SK-N-SH (cell line): ENCODE measurements around the gene CCNJL. TPM values are rescaled to one million over a fixed set of nuclear protein-coding genes. Genes with fewer than 3 reads are reported as not detected.

Source experiments
- CTCF ChIA-PET: fragments of 300-600, 350-600 bp; formaldehyde crosslinking; extraction: SDS; loops from one replicate; lab custom pipeline; 2021; lab: Yijun Ruan, JAX
- POLR2A ChIA-PET: fragments of 350-600 bp; sonication (Branson Sonifier 250); formaldehyde crosslinking; extraction: SDS; loops from one replicate; lab custom pipeline; 2020; ENCODE audit warnings: antibody characterized with exemption, inconsistent platforms; lab: Yijun Ruan, JAX
- DNase-seq: peaks from one replicate; pipeline ENCODE4 v3.0.0; 2012
- H2AFZ ChIP-seq: fragments of 200-600 bp; sonication (generic); 2 replicates; pipeline ENCODE4 v1.8.1; 2016; ENCODE audit warnings: antibody characterized with exemption, mild to moderate bottlenecking, low read depth
- H3F3A ChIP-seq: fragments of 200-600 bp; sonication (generic); replicated peaks from 2 replicates; pipeline ENCODE3; 2016; ENCODE audit warnings: antibody characterized with exemption, mild to moderate bottlenecking; ENCODE audit not compliant: insufficient read depth
- H3K27ac ChIP-seq, 2 experiments: fragments of 200-500 bp in 1 of 2; fragments of 200-600 bp in 1 of 2; sonication (Bioruptor generic) in 1 of 2; sonication (generic), shearing (Covaris generic) in 1 of 2; 2 replicates each; pipeline versions ENCODE4 v1.5.1 to v1.6.1; 2014 to 2016; ENCODE audit warnings: low read depth in 2 of 2, inconsistent platforms in 1 of 2, low read length in 1 of 2, mild to moderate bottlenecking in 1 of 2, mixed read lengths in 1 of 2
- H3K27me3 ChIP-seq: fragments of 200-600 bp; sonication (generic), shearing (Covaris generic); 2 replicates; pipeline ENCODE4 v1.6.1; 2016; ENCODE audit warnings: mixed run types; ENCODE audit not compliant: insufficient read depth
- H3K36me3 ChIP-seq, 2 experiments: fragments of 200-500 bp in 1 of 2; fragments of 200-600 bp in 1 of 2; sonication (Bioruptor generic) in 1 of 2; sonication (generic) in 1 of 2; replicated peaks in 1 of 2; 2 replicates each; pipeline versions ENCODE3 to v1.5.1; 2014 to 2016; ENCODE audit warnings: low read length in 1 of 2, mild to moderate bottlenecking in 1 of 2; ENCODE audit not compliant: insufficient read depth in 2 of 2, control insufficient read depth in 1 of 2
- H3K4me1 ChIP-seq, 2 experiments: fragments of 200-500 bp in 1 of 2; fragments of 200-600 bp in 1 of 2; sonication (Bioruptor generic) in 1 of 2; sonication (generic), shearing (Covaris generic) in 1 of 2; 2 replicates each; pipeline versions ENCODE4 v1.5.1 to v1.6.1; 2014 to 2016; ENCODE audit warnings: low read depth in 1 of 2, low read length in 1 of 2, mixed run types in 1 of 2; ENCODE audit not compliant: insufficient read depth in 2 of 2, control insufficient read depth in 1 of 2
- H3K4me2 ChIP-seq: fragments of 200-600 bp; sonication (generic), shearing (Covaris generic); 2 replicates; pipeline ENCODE4 v1.6.1; 2017; ENCODE audit warnings: mixed run types
- H3K4me3 ChIP-seq, 2 experiments: fragments of 200-500 bp in 1 of 2; fragments of 200-600 bp in 1 of 2; sonication (Bioruptor generic) in 1 of 2; sonication (generic), shearing (Covaris generic) in 1 of 2; 2 replicates each; pipeline versions ENCODE4 v1.5.1 to v1.8.1; 2014 to 2016; ENCODE audit warnings: low read depth in 2 of 2, inconsistent platforms in 1 of 2, low read length in 1 of 2, mild to moderate bottlenecking in 1 of 2, mixed read lengths in 1 of 2, moderate library complexity in 1 of 2
- H3K79me2 ChIP-seq: fragments of 200-600 bp; sonication (generic); 2 replicates; pipeline ENCODE4 v1.8.1; 2017; ENCODE audit warnings: mild to moderate bottlenecking; ENCODE audit not compliant: insufficient read depth
- H3K9ac ChIP-seq: fragments of 200-600 bp; sonication (generic); 2 replicates; pipeline ENCODE4 v1.6.1; 2017; ENCODE audit warnings: mixed run types
- H3K9me2 ChIP-seq: fragments of 200-600 bp; sonication (generic); 2 replicates; pipeline ENCODE4 v1.6.1; 2017; ENCODE audit warnings: mixed run types
- H3K9me3 ChIP-seq: fragments of 200-600 bp; sonication (generic); 2 replicates; pipeline ENCODE4 v1.6.1; 2017; ENCODE audit warnings: mixed run types, mild to moderate bottlenecking, moderate library complexity
- H4K20me1 ChIP-seq: fragments of 200-600 bp; sonication (generic); 2 replicates; pipeline ENCODE4 v1.6.1; 2017; ENCODE audit warnings: mild to moderate bottlenecking, mixed run types; ENCODE audit not compliant: insufficient read depth
- EP300 ChIP-seq, 2 experiments: IDR thresholded peaks; 2 replicates each; pipeline versions ENCODE4 v1.4.0 to v1.6.1; 2012; ENCODE audit warnings: borderline replicate concordance in 1 of 2, low read depth in 1 of 2, low read length in 1 of 2
- FOSL2 ChIP-seq: IDR thresholded peaks from 2 replicates; pipeline ENCODE4 v1.4.0; 2012; ENCODE audit warnings: low read depth, mild to moderate bottlenecking, moderate library complexity, borderline replicate concordance
- FOXJ3 ChIP-seq: sonication (generic); formaldehyde crosslinking; IDR thresholded peaks from 2 replicates; pipeline ENCODE4 v1.5.1; 2020; ENCODE audit warnings: mild to moderate bottlenecking, missing genetic modification reagents
- FOXM1 ChIP-seq: IDR thresholded peaks from 2 replicates; pipeline ENCODE4 v1.4.0; 2012; ENCODE audit warnings: low read depth, mild to moderate bottlenecking
- GABPA ChIP-seq: IDR thresholded peaks from 2 replicates; pipeline ENCODE4 v1.4.0; 2012; ENCODE audit warnings: low read depth, mild to moderate bottlenecking
- GATA2 ChIP-seq: sonication (generic); formaldehyde crosslinking; IDR thresholded peaks from 2 replicates; pipeline ENCODE4 v1.5.0; 2020; ENCODE audit warnings: mild to moderate bottlenecking, missing genetic modification reagents
- JUND ChIP-seq: IDR thresholded peaks from 2 replicates; pipeline ENCODE4 v1.4.0; 2012
- MAX ChIP-seq: IDR thresholded peaks from 2 replicates; pipeline ENCODE4 v1.4.0; 2012; ENCODE audit warnings: low read depth
- MXI1 ChIP-seq: IDR thresholded peaks from 2 replicates; pipeline ENCODE4 v1.6.1; 2012; ENCODE audit warnings: mild to moderate bottlenecking, low read depth, low read length, improper control_type of control experiment
- NFIC ChIP-seq: IDR thresholded peaks from 2 replicates; pipeline ENCODE4 v1.4.0; 2012; ENCODE audit warnings: borderline replicate concordance
- SMC3 ChIP-seq: IDR thresholded peaks from 2 replicates; pipeline ENCODE4 v1.6.1; 2012; ENCODE audit warnings: low read depth, low read length, improper control_type of control experiment
- TCF12 ChIP-seq: IDR thresholded peaks from 2 replicates; pipeline ENCODE4 v1.4.0; 2012
- TEAD4 ChIP-seq: IDR thresholded peaks from 2 replicates; pipeline ENCODE4 v1.4.0; 2012; ENCODE audit warnings: mild to moderate bottlenecking, borderline replicate concordance; ENCODE audit not compliant: insufficient read depth
- WGBS: methylation state at CpG from one replicate; pipeline ENCODE4 v1.1.6; 2017; ENCODE audit warnings: low lambda C conversion rate; 5-methylcytosine and 5-hydroxymethylcytosine counted together
- polyA plus RNA-seq, 3 experiments: library from polyadenylated mRNA; depleted of rRNA; stranded (reverse); fragments of >200 nt; gene quantifications; 2 replicates each; pipeline ENCODE4 v1.2.3, GENCODE V29; 2012
- TF ChIP-seq, protein P1 (sequence below): IDR thresholded peaks from 2 replicates; pipeline ENCODE4 v1.4.0; 2012; ENCODE audit warnings: low read depth, borderline replicate concordance
- TF ChIP-seq, protein P2 (sequence below): fragments of 150-350 bp; IDR thresholded peaks from 2 replicates; pipeline ENCODE4 v1.6.1; 2016; ENCODE audit warnings: mild to moderate bottlenecking, low read depth, low read length

CCNJL gene
- polyA plus RNA-seq, 1 of the 3 experiments (the other 2 are of a cell fraction) = 7.1 TPM

GRCh38 chr5:160303690-160304089 lies 8.7 kb downstream of the CCNJL start:
- Histone ChIP-seq H3K4me3 (no peak overlapping the region), H3K27ac (no peak overlapping the region), H4K20me1 (no peaks in the 10 kb centered on the region), H3K4me1 (no peaks in the 10 kb centered on the region), H3K9me3 (no peaks in the 10 kb centered on the region), H3K36me3 (peaks cover 9 to 10% of the 10 kb centered on the region in 2 experiments), H3K27me3 (no peaks in the 10 kb centered on the region), H3K4me2 (no peak overlapping the region), H3K9ac (no peak overlapping the region), H3K9me2 (no peaks in the 10 kb centered on the region), H2AFZ (no peak overlapping the region), H3F3A (peaks cover 5% of the 10 kb centered on the region), H3K79me2 (peaks cover 55% of the 10 kb centered on the region)
- WGBS = 93% methylated on average over 3 of the region's 3 CpGs
- ChIA-PET CTCF (no interaction called here), POLR2A (no interaction called here)
- DNase-seq = no peak
- no peak for TF ChIP-seq FOXJ3 (CRISPR knock-in tag)
- no peak for TF ChIP-seq JUND
- TF ChIP-seq GABPA = no peak
- no peak for TF ChIP-seq SMC3
- no peak for TF ChIP-seq FOSL2
- TF ChIP-seq MAX = no peak
- no peak for TF ChIP-seq FOXM1
- TF ChIP-seq NFIC = no peak
- TF ChIP-seq, protein P1, sequence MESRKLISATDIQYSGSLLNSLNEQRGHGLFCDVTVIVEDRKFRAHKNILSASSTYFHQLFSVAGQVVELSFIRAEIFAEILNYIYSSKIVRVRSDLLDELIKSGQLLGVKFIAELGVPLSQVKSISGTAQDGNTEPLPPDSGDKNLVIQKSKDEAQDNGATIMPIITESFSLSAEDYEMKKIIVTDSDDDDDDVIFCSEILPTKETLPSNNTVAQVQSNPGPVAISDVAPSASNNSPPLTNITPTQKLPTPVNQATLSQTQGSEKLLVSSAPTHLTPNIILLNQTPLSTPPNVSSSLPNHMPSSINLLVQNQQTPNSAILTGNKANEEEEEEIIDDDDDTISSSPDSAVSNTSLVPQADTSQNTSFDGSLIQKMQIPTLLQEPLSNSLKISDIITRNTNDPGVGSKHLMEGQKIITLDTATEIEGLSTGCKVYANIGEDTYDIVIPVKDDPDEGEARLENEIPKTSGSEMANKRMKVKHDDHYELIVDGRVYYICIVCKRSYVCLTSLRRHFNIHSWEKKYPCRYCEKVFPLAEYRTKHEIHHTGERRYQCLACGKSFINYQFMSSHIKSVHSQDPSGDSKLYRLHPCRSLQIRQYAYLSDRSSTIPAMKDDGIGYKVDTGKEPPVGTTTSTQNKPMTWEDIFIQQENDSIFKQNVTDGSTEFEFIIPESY = no peak
- TF ChIP-seq TEAD4 = no peak
- TF ChIP-seq, protein P2, sequence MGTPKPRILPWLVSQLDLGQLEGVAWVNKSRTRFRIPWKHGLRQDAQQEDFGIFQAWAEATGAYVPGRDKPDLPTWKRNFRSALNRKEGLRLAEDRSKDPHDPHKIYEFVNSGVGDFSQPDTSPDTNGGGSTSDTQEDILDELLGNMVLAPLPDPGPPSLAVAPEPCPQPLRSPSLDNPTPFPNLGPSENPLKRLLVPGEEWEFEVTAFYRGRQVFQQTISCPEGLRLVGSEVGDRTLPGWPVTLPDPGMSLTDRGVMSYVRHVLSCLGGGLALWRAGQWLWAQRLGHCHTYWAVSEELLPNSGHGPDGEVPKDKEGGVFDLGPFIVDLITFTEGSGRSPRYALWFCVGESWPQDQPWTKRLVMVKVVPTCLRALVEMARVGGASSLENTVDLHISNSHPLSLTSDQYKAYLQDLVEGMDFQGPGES = no peak
- no peak for TF ChIP-seq GATA2 (CRISPR knock-in tag)
- TF ChIP-seq MXI1 = no peak
- TF ChIP-seq TCF12 = no peak

GRCh38 chr5:160298189-160298588 lies 14.2 kb downstream of the CCNJL start:
- Histone ChIP-seq H3K9ac (no peak overlapping the region), H3K27me3 (no peaks in the 10 kb centered on the region), H3K9me3 (no peaks in the 10 kb centered on the region)
- TF ChIP-seq EP300 (IDR thresholded peaks at IDR 0.05; ENCODE audit: borderline replicate concordance in 1 of 2, low read depth in 1 of 2, low read length in 1 of 2) (no peak), GABPA (no peak)
- TF ChIP-seq, all 33 proteins: peak for 0
- Histone ChIP-seq H3K4me1 (peaks cover 0 to 18% of the 10 kb centered on the region in 2 experiments; a peak in 1 of 4 replicates), H3K27ac (no peak overlapping the region), H3K36me3 (peaks cover 0 to 2% of the 10 kb centered on the region in 2 experiments), H3K4me2 (no peak overlapping the region), H3K9me2 (no peaks in the 10 kb centered on the region), H2AFZ (no peak overlapping the region), H4K20me1 (0 out of 2 replicates have a peak, but pooled peaks cover 7% of the 10 kb centered on the region), H3K4me3 (no peak overlapping the region), H3F3A (peaks cover 5% of the 10 kb centered on the region), H3K79me2 (peaks cover 42% of the 10 kb centered on the region)
- 96% methylated on average over 9 of the region's 10 CpGs for WGBS
- DNase-seq = no peak
- ChIA-PET CTCF (interaction anchor here (1.0 to 2.5 kb wide), 2 partner anchors 10 to 32 kb away, joined by 4 to 8 read pairs; no protein-coding TSS in a partner anchor), POLR2A (no interaction called here)
